ENCODE measurements around the gene HLA-DOB. TPM values are rescaled to one million over a fixed set of nuclear protein-coding genes. Genes with fewer than 3 reads are reported as not detected.

HLA-DOB gene
- total and polyA plus RNA-seq, 2 of the 13 experiments (the other 11 are each of a cell fraction or from before 2014, with no cell fraction given): not detected

DNA sequence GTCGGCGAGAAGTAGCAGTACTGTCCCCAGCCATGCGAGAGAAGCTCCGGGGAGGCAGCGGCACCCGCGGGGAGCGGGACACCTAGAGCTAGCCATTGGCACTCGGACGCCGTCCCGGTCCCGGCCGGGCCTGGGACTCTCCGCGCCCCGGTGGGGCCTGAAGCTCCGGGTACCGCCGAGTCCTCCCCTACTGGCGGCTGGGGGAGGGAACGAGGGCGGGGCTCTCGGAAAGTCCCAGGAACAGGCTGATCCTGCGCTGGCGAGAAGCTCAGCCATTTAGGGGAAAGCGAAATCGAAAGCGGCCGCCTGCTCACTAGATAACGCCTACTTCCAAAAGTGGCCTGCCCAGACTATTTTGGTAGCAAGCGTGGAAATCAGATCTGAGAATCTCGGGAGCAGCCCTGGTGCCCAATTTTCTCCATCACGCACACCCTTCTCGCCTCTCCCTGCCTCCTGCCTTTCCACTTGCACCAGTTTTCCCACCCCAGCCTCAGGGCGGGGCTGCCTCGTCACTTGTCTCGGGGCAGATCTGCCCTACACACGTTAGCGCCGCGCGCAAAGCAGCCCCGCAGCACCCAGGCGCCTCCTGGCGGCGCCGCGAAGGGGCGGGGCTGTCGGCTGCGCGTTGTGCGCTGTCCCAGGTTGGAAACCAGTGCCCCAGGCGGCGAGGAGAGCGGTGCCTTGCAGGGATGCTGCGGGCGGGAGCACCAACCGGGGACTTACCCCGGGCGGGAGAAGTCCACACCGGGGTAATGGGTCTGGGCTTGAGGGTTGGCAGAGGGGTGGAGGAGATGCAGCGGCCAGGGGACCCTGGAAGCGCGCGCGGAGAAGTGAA lies 37.0 kb upstream of the HLA-DOB start, which contains the start of the genes PSMB9 and TAP1 (continued):
- TF ChIP-seq JARID2 (CRISPR knock-in tag; IDR thresholded peaks at IDR 0.05; ENCODE audit: insufficient replicate concordance) (no peak), CCAR2 (optimal IDR thresholded peaks at IDR 0.05; ENCODE audit: low read depth, low read length) (no peak), ZNF720 (CRISPR knock-in tag; IDR thresholded peaks at IDR 0.05) (no peak), ZNF331 (CRISPR knock-in tag; IDR thresholded peaks at IDR 0.05) (no peak; the same call in 1 of the 2 replicates), EEA1 (CRISPR knock-in tag; IDR thresholded peaks at IDR 0.05; ENCODE audit: borderline replicate concordance) (no peak; the same call in none of the 2 replicates), ZNF337 (CRISPR knock-in tag; IDR thresholded peaks at IDR 0.05; ENCODE audit: borderline replicate concordance, low read depth) (peak; percentile 85; the same call in 1 of the 2 replicates), SRSF9 (IDR thresholded peaks at IDR 0.05; ENCODE audit: borderline replicate concordance, insufficient read depth, low read depth, low read length, poor library complexity, severe bottlenecking) (no peak), ZNF101 (CRISPR knock-in tag; IDR thresholded peaks at IDR 0.05; ENCODE audit: borderline replicate concordance, low read depth) (no peak), NFIC (IDR thresholded peaks at IDR 0.05; ENCODE audit: low read length) (no peak), GABPA (IDR thresholded peaks at IDR 0.05; ENCODE audit: low read depth, low read length) (no peak), GABPA (CRISPR knock-in tag; IDR thresholded peaks at IDR 0.05; ENCODE audit: low read depth) (0 out of 2 replicates have a peak, but pooled peaks have one; percentile 21), RCOR2 (CRISPR knock-in tag; IDR thresholded peaks at IDR 0.05) (no peak), MED8 (CRISPR knock-in tag; IDR thresholded peaks at IDR 0.05; ENCODE audit: insufficient replicate concordance) (no peak), HNRNPL (IDR thresholded peaks at IDR 0.05; ENCODE audit: low read depth, low read length) (peak; percentile 92), ZNF577 (CRISPR knock-in tag; IDR thresholded peaks at IDR 0.05; ENCODE audit: borderline replicate concordance, low read depth) (0 out of 2 replicates have a peak, but pooled peaks have one; percentile 34), NFYC (CRISPR knock-in tag; IDR thresholded peaks at IDR 0.05) (peak; percentile 45), PRPF4 (IDR thresholded peaks at IDR 0.05; ENCODE audit: low read depth, low read length, poor library complexity, severe bottlenecking) (no peak), CREM (IDR thresholded peaks at IDR 0.05) (peak; percentile 91), CREM (CRISPR knock-in tag; IDR thresholded peaks at IDR 0.05) (peak; percentile 78), SRF (IDR thresholded peaks at IDR 0.05; ENCODE audit: low read depth, low read length) (no peak; the same call in 1 of the 2 replicates), CHCHD3 (CRISPR knock-in tag; IDR thresholded peaks at IDR 0.05) (0 out of 2 replicates have a peak, but pooled peaks have one; percentile 17), ZNF572 (CRISPR knock-in tag; IDR thresholded peaks at IDR 0.05) (no peak), KMT2B (CRISPR knock-in tag; IDR thresholded peaks at IDR 0.05) (peak; percentile 88), MYNN (CRISPR knock-in tag; IDR thresholded peaks at IDR 0.05; ENCODE audit: low read depth) (peak; percentile 52; the same call in 1 of the 2 replicates)
- TF ChIP-seq, protein P1, sequence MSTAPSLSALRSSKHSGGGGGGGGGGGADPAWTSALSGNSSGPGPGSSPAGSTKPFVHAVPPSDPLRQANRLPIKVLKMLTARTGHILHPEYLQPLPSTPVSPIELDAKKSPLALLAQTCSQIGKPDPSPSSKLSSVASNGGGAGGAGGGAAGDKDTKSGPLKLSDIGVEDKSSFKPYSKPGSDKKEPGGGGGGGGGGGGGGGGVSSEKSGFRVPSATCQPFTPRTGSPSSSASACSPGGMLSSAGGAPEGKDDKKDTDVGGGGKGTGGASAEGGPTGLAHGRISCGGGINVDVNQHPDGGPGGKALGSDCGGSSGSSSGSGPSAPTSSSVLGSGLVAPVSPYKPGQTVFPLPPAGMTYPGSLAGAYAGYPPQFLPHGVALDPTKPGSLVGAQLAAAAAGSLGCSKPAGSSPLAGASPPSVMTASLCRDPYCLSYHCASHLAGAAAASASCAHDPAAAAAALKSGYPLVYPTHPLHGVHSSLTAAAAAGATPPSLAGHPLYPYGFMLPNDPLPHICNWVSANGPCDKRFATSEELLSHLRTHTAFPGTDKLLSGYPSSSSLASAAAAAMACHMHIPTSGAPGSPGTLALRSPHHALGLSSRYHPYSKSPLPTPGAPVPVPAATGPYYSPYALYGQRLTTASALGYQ (CRISPR knock-in tag; IDR thresholded peaks at IDR 0.05): peak; percentile 54; the same call in 1 of the 2 replicates
- TF ChIP-seq, protein P2, sequence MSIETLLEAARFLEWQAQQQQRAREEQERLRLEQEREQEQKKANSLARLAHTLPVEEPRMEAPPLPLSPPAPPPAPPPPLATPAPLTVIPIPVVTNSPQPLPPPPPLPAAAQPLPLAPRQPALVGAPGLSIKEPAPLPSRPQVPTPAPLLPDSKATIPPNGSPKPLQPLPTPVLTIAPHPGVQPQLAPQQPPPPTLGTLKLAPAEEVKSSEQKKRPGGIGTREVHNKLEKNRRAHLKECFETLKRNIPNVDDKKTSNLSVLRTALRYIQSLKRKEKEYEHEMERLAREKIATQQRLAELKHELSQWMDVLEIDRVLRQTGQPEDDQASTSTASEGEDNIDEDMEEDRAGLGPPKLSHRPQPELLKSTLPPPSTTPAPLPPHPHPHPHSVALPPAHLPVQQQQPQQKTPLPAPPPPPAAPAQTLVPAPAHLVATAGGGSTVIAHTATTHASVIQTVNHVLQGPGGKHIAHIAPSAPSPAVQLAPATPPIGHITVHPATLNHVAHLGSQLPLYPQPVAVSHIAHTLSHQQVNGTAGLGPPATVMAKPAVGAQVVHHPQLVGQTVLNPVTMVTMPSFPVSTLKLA (IDR thresholded peaks at IDR 0.05): peak; percentile 27; the same call in 1 of the 2 replicates
- TF ChIP-seq, protein P3, sequence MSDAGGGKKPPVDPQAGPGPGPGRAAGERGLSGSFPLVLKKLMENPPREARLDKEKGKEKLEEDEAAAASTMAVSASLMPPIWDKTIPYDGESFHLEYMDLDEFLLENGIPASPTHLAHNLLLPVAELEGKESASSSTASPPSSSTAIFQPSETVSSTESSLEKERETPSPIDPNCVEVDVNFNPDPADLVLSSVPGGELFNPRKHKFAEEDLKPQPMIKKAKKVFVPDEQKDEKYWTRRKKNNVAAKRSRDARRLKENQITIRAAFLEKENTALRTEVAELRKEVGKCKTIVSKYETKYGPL (CRISPR knock-in tag; IDR thresholded peaks at IDR 0.05): peak; percentile 56; the same call in 1 of the 2 replicates

Measured in HepG2 (cell line).